NCI-H187 treated with DMSO at 0.1 percent for 48 hours (cell line): ENCODE measurements around the gene LAMA2.

Experiments used
- DNase-seq: peaks from one replicate; lab custom pipeline; 2025; lab: John Stamatoyannopoulos, UW

Gene LAMA2

GRCh38 chr6:129460221-129460620 is 577.3 kb downstream of the LAMA2 start:
- DNase-seq, result no peak

DNA sequence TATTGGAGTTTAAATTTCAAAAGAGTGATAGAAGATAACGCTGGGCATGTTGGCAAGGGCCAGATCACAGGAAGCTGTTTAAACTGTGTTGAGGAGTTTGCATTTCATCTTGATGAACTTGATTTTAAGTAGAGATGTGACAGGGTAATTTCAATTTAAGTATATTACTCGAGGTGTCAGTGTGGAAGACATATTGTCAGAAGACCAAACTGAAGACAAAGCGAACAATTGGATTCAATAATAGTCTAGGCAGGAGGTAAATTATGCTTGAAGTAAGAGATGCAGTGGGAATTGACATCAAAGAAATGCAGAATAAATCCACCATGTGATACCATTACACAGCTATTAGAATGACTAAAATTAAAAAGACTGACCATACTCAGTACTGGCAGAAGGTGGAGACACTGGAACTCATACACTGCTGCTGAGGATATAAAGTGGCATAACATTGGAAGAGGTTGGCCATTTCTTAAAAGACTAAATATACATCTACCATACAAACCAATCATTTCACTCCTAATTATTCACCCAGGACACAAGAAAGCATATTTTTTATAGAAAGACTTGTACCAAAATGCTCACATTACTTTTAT is 586.2 kb downstream of the LAMA2 start:
- no peak for DNase-seq

DNA sequence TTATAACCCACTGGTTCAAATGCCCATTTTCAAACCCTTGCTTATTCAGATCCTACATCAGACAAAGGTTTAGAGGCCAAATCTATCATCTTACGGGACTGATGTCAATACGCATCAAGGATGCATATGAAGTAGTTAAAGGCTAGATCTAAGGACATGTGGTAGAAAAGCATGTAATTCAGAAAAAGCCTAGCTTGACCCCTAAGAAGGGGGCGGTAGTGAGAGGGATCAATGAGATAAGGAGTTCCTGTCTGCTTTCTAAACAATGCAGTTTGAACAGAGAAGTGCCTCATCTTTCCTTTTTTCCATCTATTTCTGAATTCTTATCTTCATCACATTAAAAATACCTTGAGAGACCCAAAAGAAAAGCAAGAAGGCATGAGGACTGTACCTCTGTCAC is 589.3 kb downstream of the LAMA2 start:
- no peak for DNase-seq

GRCh38 chr6:129473546-129473945 is 590.6 kb downstream of the LAMA2 start:
- no peak for DNase-seq

- DNase-seq, result no peak
These were observed 592.7 kb downstream of the LAMA2 start for GRCh38 chr6:129475477-129476247.

GRCh38 chr6:129476248-129476564 is 593.3 kb downstream of the LAMA2 start:
- DNase-seq, result no peak

- no peak for DNase-seq
These were observed 593.9 kb downstream of the LAMA2 start for GRCh38 chr6:129476810-129477209.

GRCh38 chr6:129478379-129478778 is 595.4 kb downstream of the LAMA2 start:
- no peak for DNase-seq

GRCh38 chr6:129481706-129482105 is 598.8 kb downstream of the LAMA2 start:
- no peak for DNase-seq

GRCh38 chr6:129485746-129486145 is 602.8 kb downstream of the LAMA2 start:
- DNase-seq, result no peak

DNA sequence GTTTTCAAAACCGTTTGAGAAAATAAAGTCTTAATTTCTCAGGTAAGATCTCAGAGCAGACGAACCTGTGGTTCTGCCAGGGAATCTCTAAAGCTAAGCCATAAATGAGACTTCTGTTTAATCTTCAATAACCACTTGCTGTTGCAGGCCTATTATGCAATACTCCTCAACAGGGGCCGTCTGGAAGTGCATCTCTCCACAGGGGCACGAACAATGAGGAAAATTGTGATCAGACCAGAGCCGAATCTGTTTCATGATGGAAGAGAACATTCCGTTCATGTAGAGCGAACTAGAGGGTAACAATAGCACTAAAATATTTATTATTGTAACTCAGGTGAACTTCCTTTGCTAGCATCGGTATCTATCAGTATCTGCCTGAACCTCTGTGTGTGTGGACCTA is 603.4 kb downstream of the LAMA2 start:
- no peak for DNase-seq

DNA sequence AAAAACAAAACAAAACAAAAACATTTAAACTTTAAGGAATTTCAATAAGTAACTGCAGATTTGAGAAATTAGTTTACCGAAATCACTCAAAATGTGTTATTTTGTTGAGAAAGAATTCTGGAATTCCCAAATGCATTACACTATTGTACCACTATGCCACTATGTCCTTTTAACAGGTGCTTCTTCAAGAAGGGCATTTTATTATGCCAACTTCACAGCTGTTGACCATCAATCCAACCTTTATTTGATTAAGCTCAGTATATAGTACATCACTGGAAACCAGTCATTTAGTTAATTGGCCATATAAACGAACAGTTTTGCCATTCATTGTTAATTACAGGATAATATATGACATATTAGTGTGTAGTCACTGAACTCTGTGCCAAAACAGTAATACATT is 605.4 kb downstream of the LAMA2 start:
- no peak for DNase-seq

DNA sequence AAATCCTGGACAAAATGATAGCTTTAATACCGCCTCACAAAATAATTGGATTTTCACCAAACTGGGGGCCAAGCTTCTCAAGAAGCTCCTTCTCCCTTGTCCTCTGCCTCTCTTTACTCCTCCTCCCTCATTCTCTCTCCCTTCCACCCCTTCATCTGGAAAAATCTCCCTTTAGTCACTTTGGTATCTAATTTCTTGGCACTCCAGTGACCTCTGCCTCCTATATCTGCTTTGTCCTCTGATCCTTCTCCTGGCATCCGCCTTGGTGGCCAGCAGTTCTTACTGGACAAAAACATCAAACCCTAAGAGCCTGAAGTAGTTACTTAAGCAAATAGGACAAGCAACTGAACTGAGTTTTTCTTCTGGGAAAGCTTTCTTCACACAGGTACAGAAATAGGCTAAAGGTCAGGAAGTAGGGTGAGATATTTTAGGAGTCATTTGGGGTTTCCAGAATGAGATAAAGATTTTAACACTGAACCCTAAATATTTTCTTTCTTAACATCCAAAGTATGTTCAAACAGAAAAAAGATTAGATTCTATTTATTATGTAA is 606.4 kb downstream of the LAMA2 start:
- no peak for DNase-seq

DNA sequence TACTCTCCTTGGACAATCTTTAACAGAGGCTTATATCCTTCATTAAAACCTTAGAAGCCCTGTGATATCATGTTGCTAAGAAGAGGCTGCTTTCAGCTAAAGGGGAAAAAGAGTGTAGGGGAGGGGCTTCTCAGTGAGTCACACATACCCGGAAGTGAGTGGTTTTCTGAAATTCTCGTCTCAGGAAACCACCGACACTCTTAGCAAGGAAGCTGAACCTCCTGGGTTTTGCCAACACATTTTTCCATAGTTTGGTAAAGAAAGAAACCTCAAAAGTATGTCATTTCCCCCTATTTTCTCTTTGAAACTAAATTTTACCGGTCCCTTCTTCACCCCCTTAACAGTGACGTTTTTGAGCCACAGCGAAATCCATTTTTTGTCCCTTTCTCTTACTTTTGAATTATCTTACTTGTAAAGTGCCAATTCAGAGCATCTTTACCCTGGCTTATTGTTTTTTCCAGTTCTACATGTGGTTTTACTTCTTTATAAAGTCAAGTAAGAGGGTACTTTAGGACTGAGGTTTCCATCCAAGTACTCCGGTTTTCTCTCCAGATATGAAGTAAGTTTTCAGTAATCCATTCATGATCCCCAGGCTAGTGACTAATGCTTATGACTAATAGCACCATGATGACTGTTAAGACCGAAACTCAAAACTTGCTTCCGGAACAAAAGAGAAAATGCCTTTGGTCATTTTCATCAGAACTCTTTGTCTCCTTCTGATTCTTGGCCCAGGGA is 607.8 kb downstream of the LAMA2 start:
- no peak for DNase-seq

DNA sequence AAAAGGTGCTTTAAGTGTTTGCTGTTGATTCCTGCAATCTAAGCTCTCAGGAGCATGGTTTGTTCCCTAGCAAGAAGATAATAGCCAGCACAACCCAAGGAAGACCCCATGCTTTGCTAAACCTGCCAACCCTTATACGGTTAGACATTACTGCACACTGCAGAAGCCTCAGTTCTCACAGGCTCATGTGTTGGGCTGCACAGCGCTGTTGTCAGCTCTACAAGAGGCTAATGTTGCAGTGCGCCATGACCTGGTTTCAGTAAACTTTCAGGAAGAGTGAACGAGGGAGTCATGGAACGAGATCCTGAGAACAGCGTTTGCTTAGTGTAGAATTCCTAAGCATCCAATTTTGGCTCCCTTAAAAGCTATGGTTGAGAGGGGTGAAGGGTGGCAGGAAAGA is 608.5 kb downstream of the LAMA2 start:
- no peak for DNase-seq

DNA sequence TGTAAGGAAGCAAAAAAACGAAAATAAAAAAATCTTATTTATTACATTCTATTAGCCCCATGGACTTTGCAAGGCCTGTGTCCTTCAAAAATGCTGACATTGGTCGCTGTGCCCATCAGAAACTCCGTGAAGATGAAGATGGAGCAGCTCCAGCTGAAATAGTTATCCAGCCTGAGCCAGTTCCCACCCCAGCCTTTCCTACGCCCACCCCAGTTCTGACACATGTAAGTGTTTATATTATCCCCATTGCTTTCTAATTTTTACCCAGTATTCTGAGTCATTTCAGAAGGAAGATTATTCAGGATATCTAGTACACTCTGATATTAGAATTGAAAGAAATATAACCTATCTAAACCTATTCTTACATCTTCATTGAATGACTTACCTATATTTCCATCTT is 609.3 kb downstream of the LAMA2 start:
- no peak for DNase-seq

GRCh38 chr6:129493354-129493902 is 610.5 kb downstream of the LAMA2 start:
- no peak for DNase-seq

GRCh38 chr6:129494099-129494498 is 611.2 kb downstream of the LAMA2 start:
- DNase-seq, result no peak

DNA sequence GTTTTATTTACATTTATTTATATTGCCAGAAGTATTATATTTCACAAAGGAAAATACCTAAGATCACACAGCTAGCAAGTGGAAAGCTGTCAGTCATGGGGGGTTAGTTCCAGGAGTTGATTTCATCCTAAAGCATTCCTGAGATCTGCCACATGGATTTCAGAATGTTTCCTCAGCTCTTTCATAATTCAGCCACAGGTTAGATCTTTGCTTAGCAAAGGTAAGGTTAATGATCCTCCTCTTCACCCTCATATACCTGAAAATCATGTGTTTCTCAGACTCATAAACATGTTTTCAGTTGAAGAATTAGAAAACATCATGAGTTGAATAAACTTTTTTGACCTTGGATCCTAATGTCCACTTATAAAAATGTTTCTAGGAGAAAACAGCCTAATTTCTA is 611.6 kb downstream of the LAMA2 start:
- no peak for DNase-seq

DNA sequence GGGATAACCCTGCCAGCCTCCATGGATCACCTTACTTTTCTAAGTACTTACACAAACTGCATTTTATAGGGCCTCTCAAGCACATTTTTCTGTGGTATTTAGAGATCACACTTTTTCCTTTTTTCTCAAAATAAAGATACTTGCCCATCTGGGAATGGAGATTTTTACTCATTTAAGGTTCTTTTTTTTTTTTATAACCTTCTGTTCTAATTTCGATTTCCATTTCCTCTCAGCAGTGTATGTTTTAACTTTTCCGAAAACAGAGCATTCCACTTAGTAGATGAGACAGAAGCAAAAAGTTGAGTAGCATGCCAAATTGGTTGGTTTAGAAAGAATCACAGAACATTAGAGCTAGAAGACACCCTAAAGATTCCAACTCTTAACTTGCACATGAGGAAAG is 612.7 kb downstream of the LAMA2 start:
- DNase-seq, result no peak

DNA sequence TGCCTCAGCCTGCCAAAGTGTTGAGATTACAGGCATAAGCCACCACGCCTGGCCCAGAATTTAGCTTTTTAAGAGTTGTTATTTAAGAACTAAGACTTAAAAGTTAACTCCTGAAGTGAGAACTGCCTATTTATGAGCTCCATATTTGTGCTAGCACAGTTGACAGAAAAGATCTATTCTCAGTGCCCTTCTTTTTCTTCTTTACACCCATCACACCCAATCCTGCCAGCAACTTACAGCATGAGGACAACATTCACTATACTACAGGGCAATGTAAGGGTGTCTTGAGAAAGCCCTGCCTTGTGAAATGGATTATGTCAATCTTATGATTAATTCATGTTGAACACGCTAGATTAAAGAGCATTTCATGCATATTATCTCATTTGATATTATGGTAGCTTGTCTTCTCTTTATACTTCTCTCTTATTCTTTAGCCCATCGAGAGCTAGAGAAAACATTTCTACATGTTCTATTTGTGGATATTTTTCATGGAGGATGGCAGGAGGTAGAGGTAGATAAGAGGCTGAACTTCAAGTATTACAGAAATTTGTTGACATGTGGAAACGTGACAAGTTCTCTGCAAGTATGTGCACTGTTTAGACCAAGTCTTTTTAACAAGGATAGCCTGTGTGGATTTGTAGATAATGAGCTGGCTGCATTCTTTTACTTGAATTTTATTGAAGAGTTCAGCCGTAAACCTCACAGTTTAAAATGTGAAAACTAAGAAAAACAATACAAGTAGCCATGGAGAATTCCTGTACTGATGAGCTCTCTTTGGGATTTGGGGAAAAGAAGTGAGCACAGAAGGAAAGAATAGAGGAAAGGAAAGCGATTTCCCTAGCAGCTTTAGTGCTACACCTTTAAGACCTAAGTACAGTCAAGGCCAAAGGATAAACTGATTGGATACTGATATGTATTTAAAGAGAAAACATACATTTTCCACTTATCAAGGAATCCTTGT is 614.8 kb downstream of the LAMA2 start:
- no peak for DNase-seq

DNA sequence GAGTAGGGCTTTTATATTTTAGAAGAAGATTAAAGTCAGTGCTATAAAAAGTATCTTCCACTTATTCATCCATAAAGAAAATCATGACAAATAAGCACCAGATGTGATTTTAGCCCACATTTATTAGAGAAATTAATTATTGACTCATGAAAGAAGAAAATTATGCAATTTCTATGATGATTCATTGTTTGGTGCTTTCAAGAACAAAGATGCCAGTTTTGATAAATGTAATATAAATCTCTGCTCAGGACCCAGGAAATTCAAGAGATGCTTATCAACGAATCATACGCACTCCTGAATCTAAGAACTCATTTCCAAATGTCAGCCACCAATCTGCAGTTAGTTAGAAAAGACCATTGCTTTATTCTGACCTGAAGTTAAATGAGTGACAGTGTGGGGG is 615.6 kb downstream of the LAMA2 start:
- DNase-seq, result no peak
